Fibroblast of lung (primary cell): ENCODE results near the gene ADRM1. TPM values are rescaled to one million over a fixed set of nuclear protein-coding genes. Genes with fewer than 3 reads are reported as not detected.

Experiments
- DNase-seq, 2 donors: peaks; one replicate each; pipeline versions ENCODE4 v3.0.0 to v3.0.0-alpha.2; 2010; ENCODE audit warnings: low read depth in 2 of 2
- H2AFZ ChIP-seq: 2 replicates; pipeline ENCODE4 v1.5.1; 2012; ENCODE audit warnings: low read length, control low read depth, inconsistent platforms
- H3K27ac ChIP-seq: 2 replicates; pipeline ENCODE4 v1.5.1; 2011; ENCODE audit warnings: low read length, control low read depth; ENCODE audit not compliant: insufficient read depth
- H3K27me3 ChIP-seq: 2 replicates; pipeline ENCODE4 v1.5.1; 2011; ENCODE audit warnings: mild to moderate bottlenecking, low read length; ENCODE audit not compliant: control insufficient read depth, insufficient read depth
- H3K36me3 ChIP-seq: 2 replicates; pipeline ENCODE4 v1.5.1; 2011; ENCODE audit warnings: low read length; ENCODE audit not compliant: control insufficient read depth, insufficient read depth
- H3K4me1 ChIP-seq: 2 replicates; pipeline ENCODE4 v1.5.1; 2011; ENCODE audit warnings: low read length; ENCODE audit not compliant: control insufficient read depth, insufficient read depth; ENCODE audit errors: extremely low read depth
- H3K4me2 ChIP-seq: 2 replicates; pipeline ENCODE4 v1.5.1; 2011; ENCODE audit warnings: low read length, control low read depth; ENCODE audit not compliant: insufficient read depth; ENCODE audit errors: extremely low read depth
- H3K4me3 ChIP-seq, 4 experiments: fragments of 200-600 bp in 1 of 4; sonication (generic) in 1 of 4; replicated peaks in 1 of 4; 2 replicates each; pipeline ENCODE4 v1.5.1; 2011 to 2016; ENCODE audit warnings: low read length in 4 of 4, low read depth in 3 of 4, mild to moderate bottlenecking in 3 of 4, control low read depth in 2 of 4, inconsistent platforms in 1 of 4, mixed read lengths in 1 of 4; ENCODE audit not compliant: insufficient read depth in 1 of 4; ENCODE audit errors: control extremely low read depth in 1 of 4
- H3K79me2 ChIP-seq: 2 replicates; pipeline ENCODE4 v1.5.1; 2012; ENCODE audit warnings: mild to moderate bottlenecking, low read length, inconsistent platforms; ENCODE audit not compliant: control insufficient read depth, insufficient read depth
- H3K9ac ChIP-seq: 2 replicates; pipeline ENCODE4 v1.5.1; 2011; ENCODE audit warnings: mild to moderate bottlenecking, low read length, control low read depth; ENCODE audit not compliant: insufficient read depth
- H3K9me3 ChIP-seq: 2 replicates; pipeline ENCODE4 v1.5.1; 2012; ENCODE audit warnings: low read depth, low read length; ENCODE audit not compliant: control insufficient read depth, insufficient read depth
- H4K20me1 ChIP-seq: 2 replicates; pipeline ENCODE4 v1.5.1; 2011; ENCODE audit warnings: low read length; ENCODE audit not compliant: control insufficient read depth, insufficient read depth; ENCODE audit errors: extremely low read depth
- CTCF ChIP-seq, 2 donors: IDR thresholded peaks in 1 of 2; conservative IDR thresholded peaks in 1 of 2; 1 replicate in 1 of 2; 2 replicates in 1 of 2; pipeline ENCODE4 v1.5.1; 2011 to 2012; ENCODE audit warnings: low read length in 2 of 2, control low read depth in 1 of 2, inconsistent platforms in 1 of 2, low read depth in 1 of 2, mild to moderate bottlenecking in 1 of 2
- EZH2 ChIP-seq: IDR thresholded peaks from 2 replicates; pipeline ENCODE4 v1.5.1; 2012; ENCODE audit warnings: low read length, control low read depth, mild to moderate bottlenecking; ENCODE audit errors: missing control alignments
- polyA plus RNA-seq, 2 donors: library from polyadenylated mRNA; depleted of rRNA in 1 of 2; stranded (reverse) in 1 of 2; unstranded in 1 of 2; fragments of >200 nt; gene quantifications; 2 replicates each; pipeline ENCODE4 v1.2.1, GENCODE V29; 2011 to 2012; ENCODE audit warnings: missing spikeins in 1 of 2
- total RNA-seq: library from RNA; depleted of rRNA; stranded (reverse); fragments of >200 nt; gene quantifications from 2 replicates; pipeline ENCODE4 v1.2.1, GENCODE V29; 2014

ADRM1 gene
- total and polyA plus RNA-seq, 2 donors (not counting 1 experiment from before 2014, with no cell fraction given) = 41.2 to 71.3 TPM

GRCh38 chr20:62317167-62317655 is 14.4 kb downstream of the ADRM1 start:
- Histone ChIP-seq H4K20me1 (no peaks in the 10 kb centered on the region), H2AFZ (no peak overlapping the region), H3K4me3 (no peak overlapping the region), H3K27me3 (no peaks in the 10 kb centered on the region), H3K9me3 (no peaks in the 10 kb centered on the region), H3K27ac (no peak overlapping the region), H3K4me2 (no peak overlapping the region), H3K4me1 (no peaks in the 10 kb centered on the region), H3K9ac (no peak overlapping the region), H3K36me3 (peaks cover 45% of the 10 kb centered on the region), H3K79me2 (no peaks in the 10 kb centered on the region)
- TF ChIP-seq CTCF (conservative IDR thresholded peaks at IDR 0.05 in 1 of 2, IDR thresholded peaks at IDR 0.05 in 1 of 2; ENCODE audit: low read depth in 1 of 2, low read length in 2 of 2) (no peak), EZH2 (no peak)
- no peak for DNase-seq

- no peak overlapping the region for H3K4me3 ChIP-seq
- no peaks in the 10 kb centered on the region for H3K9me3 ChIP-seq
- DNase-seq = no peak
- no peak overlapping the region for H3K9ac ChIP-seq
- H3K4me2 ChIP-seq = no peak overlapping the region
- H3K27me3 ChIP-seq = no peaks in the 10 kb centered on the region
- no peaks in the 10 kb centered on the region for H4K20me1 ChIP-seq
- TF ChIP-seq EZH2 (no peak), CTCF (conservative IDR thresholded peaks at IDR 0.05 in 1 of 2, IDR thresholded peaks at IDR 0.05 in 1 of 2; ENCODE audit: low read depth in 1 of 2, low read length in 2 of 2) (no peak)
- no peaks in the 10 kb centered on the region for H3K4me1 ChIP-seq
- H2AFZ ChIP-seq = no peak overlapping the region
- H3K36me3 ChIP-seq = peaks cover 39% of the 10 kb centered on the region
- H3K27ac ChIP-seq = no peak overlapping the region
- no peaks in the 10 kb centered on the region for H3K79me2 ChIP-seq
These were observed 15.9 kb downstream of the ADRM1 start for GRCh38 chr20:62318400-62319345.

- H4K20me1 ChIP-seq = no peaks in the 10 kb centered on the region
- no peak overlapping the region for H3K4me3 ChIP-seq
- H3K4me2 ChIP-seq = no peak overlapping the region
- no peak for DNase-seq
- no peak overlapping the region for H3K9ac ChIP-seq
- peaks cover 39% of the 10 kb centered on the region for H3K36me3 ChIP-seq
- TF ChIP-seq EZH2 (no peak), CTCF (conservative IDR thresholded peaks at IDR 0.05 in 1 of 2, IDR thresholded peaks at IDR 0.05 in 1 of 2; ENCODE audit: low read depth in 1 of 2, low read length in 2 of 2) (no peak)
- H3K27me3 ChIP-seq = no peaks in the 10 kb centered on the region
- no peak overlapping the region for H3K27ac ChIP-seq
- no peaks in the 10 kb centered on the region for H3K4me1 ChIP-seq
- no peak overlapping the region for H2AFZ ChIP-seq
- no peaks in the 10 kb centered on the region for H3K9me3 ChIP-seq
- H3K79me2 ChIP-seq = no peaks in the 10 kb centered on the region
These were observed 16.6 kb downstream of the ADRM1 start for GRCh38 chr20:62319346-62319909.
